Measurements from ENCODE around the gene BBS7.

The BBS7 gene

GRCh38 chr4:121791481-121791880, 78.8 kb downstream of the BBS7 start:
- no peak for TF ChIP-seq CTCF (IDR thresholded peaks at IDR 0.05; ENCODE audit: low read depth, low read length)
- peak; percentile 89 for DNase-seq (ENCODE audit: low read depth, low spot score)
- no peak overlapping the region for H3K4me3 ChIP-seq (ENCODE audit: low read depth, low read length)
- in situ Hi-C loops (cut with HindIII; ENCODE audit: low sequenced_read_pairs), result no loop called here

GRCh38 chr4:121790976-121791375, 79.3 kb downstream of the BBS7 start:
- no peak for TF ChIP-seq CTCF (IDR thresholded peaks at IDR 0.05; ENCODE audit: low read depth, low read length)
- in situ Hi-C loops (cut with HindIII; ENCODE audit: low sequenced_read_pairs), result no loop called here
- peak; percentile 29 for DNase-seq (ENCODE audit: low read depth, low spot score)
- H3K4me3 ChIP-seq (ENCODE audit: low read depth, low read length), result no peak overlapping the region

GRCh38 chr4:121789960-121790829, 80.1 kb downstream of the BBS7 start:
- no peak for TF ChIP-seq CTCF (IDR thresholded peaks at IDR 0.05; ENCODE audit: low read depth, low read length)
- in situ Hi-C loops (cut with HindIII; ENCODE audit: low sequenced_read_pairs), result no loop called here
- no peak overlapping the region for H3K4me3 ChIP-seq (ENCODE audit: low read depth, low read length)
- peak; percentile 83 for DNase-seq (ENCODE audit: low read depth, low spot score)

- no peak for DNase-seq (ENCODE audit: low read depth, low spot score)
- H3K4me3 ChIP-seq (ENCODE audit: low read depth, low read length), result no peak overlapping the region
- no peak for TF ChIP-seq CTCF (IDR thresholded peaks at IDR 0.05; ENCODE audit: low read depth, low read length)
- in situ Hi-C loops (cut with HindIII; ENCODE audit: low sequenced_read_pairs), result no loop called here
Observed at GRCh38 chr4:121789455-121789854, 80.8 kb downstream of the BBS7 start.

GRCh38 chr4:121788896-121789295, 81.4 kb downstream of the BBS7 start:
- TF ChIP-seq CTCF (IDR thresholded peaks at IDR 0.05; ENCODE audit: low read depth, low read length), result no peak
- in situ Hi-C loops (cut with HindIII; ENCODE audit: low sequenced_read_pairs), result no loop called here
- DNase-seq (ENCODE audit: low read depth, low spot score), result no peak
- H3K4me3 ChIP-seq (ENCODE audit: low read depth, low read length), result no peak overlapping the region

- H3K4me3 ChIP-seq (ENCODE audit: low read depth, low read length), result no peak overlapping the region
- TF ChIP-seq CTCF (IDR thresholded peaks at IDR 0.05; ENCODE audit: low read depth, low read length), result no peak
- in situ Hi-C loops (cut with HindIII; ENCODE audit: low sequenced_read_pairs), result no loop called here
- no peak for DNase-seq (ENCODE audit: low read depth, low spot score)
Observed at GRCh38 chr4:121786221-121786620, 84.1 kb downstream of the BBS7 start.
